Gastroesophageal sphincter (tissue), 3 donors: ENCODE results near the gene MACIR.

ENCODE experiments used
- POLR2A ChIP-seq, 2 donors: fragments of 450-650 bp; IDR thresholded peaks; one replicate each; pipeline ENCODE4 v1.6.1; 2017; ENCODE audit warnings: antibody characterized with exemption in 2 of 2, mild to moderate bottlenecking in 2 of 2, moderate library complexity in 1 of 2
- TF ChIP-seq, protein P1 (sequence below), 4 experiments: fragments of 200-600 bp in 2 of 4; fragments of 450-650 bp in 2 of 4; sonication (generic) in 1 of 4; IDR thresholded peaks; one replicate each; pipeline ENCODE4 v1.5.1; 2017 to 2019; ENCODE audit warnings: antibody characterized with exemption in 4 of 4, mild to moderate bottlenecking in 2 of 4, moderate library complexity in 2 of 4

DNA sequence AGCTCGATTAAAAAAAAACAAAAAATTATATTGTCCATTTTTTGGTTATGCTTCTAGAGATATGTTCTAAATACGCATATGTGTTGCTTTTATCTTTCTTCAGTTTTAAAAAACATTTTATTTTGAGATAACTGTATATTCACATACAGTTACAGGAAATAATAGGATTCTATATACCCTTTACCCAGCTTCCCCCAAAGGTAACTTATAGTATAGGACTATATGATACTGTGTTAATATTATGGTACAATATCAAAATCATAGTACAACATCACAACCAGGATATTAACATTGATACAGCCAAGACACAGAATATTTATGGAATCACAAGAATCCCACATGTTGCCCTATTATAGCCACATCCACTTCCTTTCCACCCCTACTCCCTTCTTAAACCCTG lies 9.5 kb upstream of the MACIR start:
- TF ChIP-seq, protein P1, sequence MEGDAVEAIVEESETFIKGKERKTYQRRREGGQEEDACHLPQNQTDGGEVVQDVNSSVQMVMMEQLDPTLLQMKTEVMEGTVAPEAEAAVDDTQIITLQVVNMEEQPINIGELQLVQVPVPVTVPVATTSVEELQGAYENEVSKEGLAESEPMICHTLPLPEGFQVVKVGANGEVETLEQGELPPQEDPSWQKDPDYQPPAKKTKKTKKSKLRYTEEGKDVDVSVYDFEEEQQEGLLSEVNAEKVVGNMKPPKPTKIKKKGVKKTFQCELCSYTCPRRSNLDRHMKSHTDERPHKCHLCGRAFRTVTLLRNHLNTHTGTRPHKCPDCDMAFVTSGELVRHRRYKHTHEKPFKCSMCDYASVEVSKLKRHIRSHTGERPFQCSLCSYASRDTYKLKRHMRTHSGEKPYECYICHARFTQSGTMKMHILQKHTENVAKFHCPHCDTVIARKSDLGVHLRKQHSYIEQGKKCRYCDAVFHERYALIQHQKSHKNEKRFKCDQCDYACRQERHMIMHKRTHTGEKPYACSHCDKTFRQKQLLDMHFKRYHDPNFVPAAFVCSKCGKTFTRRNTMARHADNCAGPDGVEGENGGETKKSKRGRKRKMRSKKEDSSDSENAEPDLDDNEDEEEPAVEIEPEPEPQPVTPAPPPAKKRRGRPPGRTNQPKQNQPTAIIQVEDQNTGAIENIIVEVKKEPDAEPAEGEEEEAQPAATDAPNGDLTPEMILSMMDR (IDR thresholded peaks at IDR 0.05) = no peak
- TF ChIP-seq POLR2A (IDR thresholded peaks at IDR 0.05) = no peak
